ENCODE results near the gene DUSP6. TPM values are rescaled to one million over a fixed set of nuclear protein-coding genes. Genes with fewer than 3 reads are reported as not detected.

The DUSP6 gene
- total RNA-seq, 1 donor from 2014 or later, result 43.0 TPM

DNA sequence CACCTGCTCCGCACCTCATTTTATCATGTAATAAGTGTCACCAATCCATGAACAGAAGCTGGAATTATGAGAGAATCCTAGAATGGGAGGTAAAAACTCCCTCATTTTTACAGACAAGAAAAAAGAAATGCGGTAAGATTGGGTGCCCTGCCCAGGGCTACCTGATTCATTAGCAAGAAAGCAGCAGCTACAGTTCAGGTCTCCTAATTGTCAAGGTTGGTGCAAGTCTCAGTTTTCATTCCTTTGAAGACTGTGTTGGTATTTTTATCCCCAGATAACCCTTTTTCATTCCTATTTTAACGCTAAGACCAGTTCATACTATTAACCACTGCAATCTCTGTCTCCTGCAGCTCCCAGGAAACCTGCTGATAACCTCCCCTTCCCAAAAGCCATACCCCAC, 6.9 kb downstream of the DUSP6 start:
- Mint-ChIP-seq H3K27me3 (peaks cover 3% of the 10 kb centered on the region), H3K27ac (no peak overlapping the region)
- TF ChIP-seq, protein P1, sequence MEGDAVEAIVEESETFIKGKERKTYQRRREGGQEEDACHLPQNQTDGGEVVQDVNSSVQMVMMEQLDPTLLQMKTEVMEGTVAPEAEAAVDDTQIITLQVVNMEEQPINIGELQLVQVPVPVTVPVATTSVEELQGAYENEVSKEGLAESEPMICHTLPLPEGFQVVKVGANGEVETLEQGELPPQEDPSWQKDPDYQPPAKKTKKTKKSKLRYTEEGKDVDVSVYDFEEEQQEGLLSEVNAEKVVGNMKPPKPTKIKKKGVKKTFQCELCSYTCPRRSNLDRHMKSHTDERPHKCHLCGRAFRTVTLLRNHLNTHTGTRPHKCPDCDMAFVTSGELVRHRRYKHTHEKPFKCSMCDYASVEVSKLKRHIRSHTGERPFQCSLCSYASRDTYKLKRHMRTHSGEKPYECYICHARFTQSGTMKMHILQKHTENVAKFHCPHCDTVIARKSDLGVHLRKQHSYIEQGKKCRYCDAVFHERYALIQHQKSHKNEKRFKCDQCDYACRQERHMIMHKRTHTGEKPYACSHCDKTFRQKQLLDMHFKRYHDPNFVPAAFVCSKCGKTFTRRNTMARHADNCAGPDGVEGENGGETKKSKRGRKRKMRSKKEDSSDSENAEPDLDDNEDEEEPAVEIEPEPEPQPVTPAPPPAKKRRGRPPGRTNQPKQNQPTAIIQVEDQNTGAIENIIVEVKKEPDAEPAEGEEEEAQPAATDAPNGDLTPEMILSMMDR (conservative IDR thresholded peaks at IDR 0.05), result no peak

GRCh38 chr12:89344862-89345202, 7.5 kb downstream of the DUSP6 start:
- H3K36me3 Mint-ChIP-seq, result peaks cover 12% of the 10 kb centered on the region
- H3K27ac Mint-ChIP-seq, result no peak overlapping the region
- no peak for DNase-seq (ENCODE audit: extremely low spot score, unreplicated experiment)
- peaks cover 57% of the 10 kb centered on the region for H3K4me1 Mint-ChIP-seq (ENCODE audit: unreplicated experiment)
- TF ChIP-seq, protein P1 (conservative IDR thresholded peaks at IDR 0.05), result no peak
- H3K27me3 Mint-ChIP-seq, result peaks cover 3% of the 10 kb centered on the region
- peaks cover 4% of the 10 kb centered on the region for H3K9me3 Mint-ChIP-seq
- peak overlapping the region; percentile 46 for H3K4me3 Mint-ChIP-seq

More for the DNA sequence above, 6.9 kb downstream of the DUSP6 start:
- Mint-ChIP-seq H3K4me1 (ENCODE audit: unreplicated experiment) (peaks cover 60% of the 10 kb centered on the region), H3K36me3 (peaks cover 12% of the 10 kb centered on the region), H3K4me3 (peak overlapping the region; percentile 76), H3K9me3 (peaks cover 4% of the 10 kb centered on the region)
- DNase-seq (ENCODE audit: extremely low spot score, unreplicated experiment), result no peak

GRCh38 chr12:89344043-89344861, 8.0 kb downstream of the DUSP6 start:
- Mint-ChIP-seq H3K4me3 (peak overlapping the region; percentile 46), H3K4me1 (ENCODE audit: unreplicated experiment) (peaks cover 52% of the 10 kb centered on the region), H3K27me3 (peaks cover 3% of the 10 kb centered on the region), H3K27ac (no peak overlapping the region), H3K9me3 (peaks cover 4% of the 10 kb centered on the region), H3K36me3 (peaks cover 11% of the 10 kb centered on the region)
- TF ChIP-seq, protein P1 (conservative IDR thresholded peaks at IDR 0.05), result no peak
- no peak for DNase-seq (ENCODE audit: extremely low spot score, unreplicated experiment)

DNA sequence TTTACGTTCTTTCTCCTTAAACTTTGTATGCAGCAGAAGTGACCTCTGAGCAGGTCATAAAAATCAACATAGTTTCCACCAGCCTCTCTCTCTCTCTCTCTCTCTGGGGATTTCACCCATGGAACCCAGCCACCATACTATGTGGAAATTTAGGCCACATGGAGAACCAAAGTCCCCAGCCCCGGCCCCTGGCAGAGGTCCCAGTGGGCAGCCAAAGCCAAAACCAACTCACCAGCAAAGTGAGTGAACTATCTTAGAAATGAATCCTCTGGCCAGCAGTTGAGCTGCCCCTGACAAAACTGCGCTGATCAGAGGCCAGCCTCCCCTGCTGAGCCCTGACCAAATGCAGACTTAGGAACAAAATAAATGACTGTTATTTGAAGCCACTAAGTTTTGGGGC, 9.2 kb downstream of the DUSP6 start:
- H3K4me3 Mint-ChIP-seq, result no peak overlapping the region
- H3K27me3 Mint-ChIP-seq, result peaks cover 3% of the 10 kb centered on the region
- H3K4me1 Mint-ChIP-seq (ENCODE audit: unreplicated experiment), result peaks cover 45% of the 10 kb centered on the region
- H3K9me3 Mint-ChIP-seq, result peaks cover 4% of the 10 kb centered on the region
- H3K27ac Mint-ChIP-seq, result no peak overlapping the region
- no peaks in the 10 kb centered on the region for H3K36me3 Mint-ChIP-seq
- no peak for DNase-seq (ENCODE audit: extremely low spot score, unreplicated experiment)
- TF ChIP-seq, protein P1 (conservative IDR thresholded peaks at IDR 0.05), result no peak

- peaks cover 28% of the 10 kb centered on the region for H3K4me1 Mint-ChIP-seq (ENCODE audit: unreplicated experiment)
- peaks cover 3% of the 10 kb centered on the region for H3K27me3 Mint-ChIP-seq
Observed at GRCh38 chr12:89340861-89341260, 11.4 kb downstream of the DUSP6 start.

More at GRCh38 chr12:89340861-89341260, 11.4 kb downstream of the DUSP6 start:
- no peak for DNase-seq (ENCODE audit: extremely low spot score, unreplicated experiment)
- Mint-ChIP-seq H3K27ac (no peak overlapping the region), H3K36me3 (no peaks in the 10 kb centered on the region), H3K4me3 (no peak overlapping the region), H3K9me3 (peaks cover 4% of the 10 kb centered on the region)
- TF ChIP-seq, protein P1 (conservative IDR thresholded peaks at IDR 0.05), result no peak
